DOHH2 (cell line): ENCODE data around the gene SLC25A6.

Source experiments
- EZH2phosphoT487 ChIP-seq: fragments of 200-600 bp; sonication (generic); IDR thresholded peaks from 2 replicates; pipeline ENCODE4 v1.6.1; 2017; ENCODE audit warnings: borderline replicate concordance, mild to moderate bottlenecking, antibody characterized with exemption, low read length, moderate library complexity, mixed read lengths
- TF ChIP-seq, protein P1 (sequence below): fragments of 200-600 bp; sonication (generic); IDR thresholded peaks from one replicate; pipeline ENCODE4 v1.5.1; 2014; ENCODE audit warnings: antibody characterized with exemption, mild to moderate bottlenecking, low read depth, low read length; ENCODE audit not compliant: poor library complexity, severe bottlenecking

DNA sequence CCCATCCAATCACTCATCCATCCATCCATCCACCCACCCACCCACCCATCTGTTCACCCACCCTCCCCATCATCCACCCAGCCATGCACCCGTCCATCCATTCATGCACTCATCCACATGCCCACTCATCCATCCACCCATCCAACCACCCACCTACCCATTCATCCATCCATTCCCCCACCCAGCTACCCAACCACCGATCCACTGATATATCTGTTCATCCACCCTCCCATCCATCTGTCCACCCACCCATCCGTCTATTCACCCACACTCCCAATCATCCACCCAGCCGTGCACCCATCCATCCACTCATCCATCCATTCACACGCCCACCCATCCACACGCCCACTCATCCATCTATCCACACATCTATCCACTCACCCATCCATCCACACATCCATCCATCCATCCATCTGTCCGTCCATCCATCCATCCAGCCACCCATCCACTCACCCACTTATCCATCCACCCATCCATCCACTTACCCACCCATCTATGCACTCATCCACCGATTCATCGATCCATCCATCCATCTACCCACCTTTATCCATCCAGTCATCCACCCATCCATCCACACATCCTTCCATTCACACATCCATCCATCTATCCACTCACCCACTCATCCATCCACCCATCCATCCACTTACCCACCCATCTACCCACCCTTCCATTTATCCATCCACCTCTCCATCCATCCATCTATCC is 32.4 kb upstream of the SLC25A6 start:
- TF ChIP-seq, protein P1, sequence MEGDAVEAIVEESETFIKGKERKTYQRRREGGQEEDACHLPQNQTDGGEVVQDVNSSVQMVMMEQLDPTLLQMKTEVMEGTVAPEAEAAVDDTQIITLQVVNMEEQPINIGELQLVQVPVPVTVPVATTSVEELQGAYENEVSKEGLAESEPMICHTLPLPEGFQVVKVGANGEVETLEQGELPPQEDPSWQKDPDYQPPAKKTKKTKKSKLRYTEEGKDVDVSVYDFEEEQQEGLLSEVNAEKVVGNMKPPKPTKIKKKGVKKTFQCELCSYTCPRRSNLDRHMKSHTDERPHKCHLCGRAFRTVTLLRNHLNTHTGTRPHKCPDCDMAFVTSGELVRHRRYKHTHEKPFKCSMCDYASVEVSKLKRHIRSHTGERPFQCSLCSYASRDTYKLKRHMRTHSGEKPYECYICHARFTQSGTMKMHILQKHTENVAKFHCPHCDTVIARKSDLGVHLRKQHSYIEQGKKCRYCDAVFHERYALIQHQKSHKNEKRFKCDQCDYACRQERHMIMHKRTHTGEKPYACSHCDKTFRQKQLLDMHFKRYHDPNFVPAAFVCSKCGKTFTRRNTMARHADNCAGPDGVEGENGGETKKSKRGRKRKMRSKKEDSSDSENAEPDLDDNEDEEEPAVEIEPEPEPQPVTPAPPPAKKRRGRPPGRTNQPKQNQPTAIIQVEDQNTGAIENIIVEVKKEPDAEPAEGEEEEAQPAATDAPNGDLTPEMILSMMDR = no peak
- no peak for TF ChIP-seq EZH2phosphoT487
